Heart left ventricle (tissue), 16 donors: ENCODE data around the gene NLGN3. TPM values are rescaled to one million over a fixed set of nuclear protein-coding genes. Genes with fewer than 3 reads are reported as not detected.

Experiments
- ATAC-seq, 4 donors: fragments of 200-7000 bp; cut with Tn5 transposase; one replicate each; pipeline ENCODE4 v1.9.1; 2020 to 2022; ENCODE audit warnings: moderate library complexity in 4 of 4, mild to moderate bottlenecking in 3 of 4, moderate number of reproducible peaks in 1 of 4
- DNase-seq, 5 donors: peaks; one replicate each; pipeline ENCODE4 v3.0.0-alpha.2; 2020
- H3K27ac ChIP-seq, 12 donors: fragments of 200-600 bp; sonication (generic) in 4 of 12; one replicate each; pipeline versions ENCODE4 v1.5.0 to v1.8.0; 2016 to 2022; ENCODE audit warnings: mild to moderate bottlenecking in 2 of 12
- H3K27me3 ChIP-seq, 9 donors: fragments of 200-600 bp; sonication (generic) in 2 of 9; one replicate each; pipeline versions ENCODE4 v1.5.1 to v1.8.0; 2016 to 2022; ENCODE audit warnings: mild to moderate bottlenecking in 3 of 9
- H3K36me3 ChIP-seq, 9 donors: fragments of 200-600 bp; sonication (generic) in 2 of 9; one replicate each; pipeline versions ENCODE4 v1.5.0 to v1.8.0; 2018 to 2022; ENCODE audit warnings: mild to moderate bottlenecking in 2 of 9
- H3K4me1 ChIP-seq, 12 donors: fragments of 200-600 bp; sonication (generic) in 4 of 12; one replicate each; pipeline versions ENCODE4 v1.5.0 to v1.8.0; 2016 to 2022; ENCODE audit warnings: mild to moderate bottlenecking in 3 of 12
- H3K4me3 ChIP-seq, 12 donors: fragments of 200-600 bp; sonication (generic) in 4 of 12; one replicate each; pipeline versions ENCODE4 v1.5.0 to v1.8.0; 2017 to 2022; ENCODE audit warnings: mild to moderate bottlenecking in 9 of 12, moderate library complexity in 4 of 12
- H3K9me3 ChIP-seq, 12 donors: fragments of 200-600 bp; sonication (generic) in 4 of 12; one replicate each; pipeline versions ENCODE4 v1.5.0 to v1.8.0; 2016 to 2022; ENCODE audit warnings: mild to moderate bottlenecking in 1 of 12
- POLR2A ChIP-seq, 2 donors: fragments of 450-650 bp; IDR thresholded peaks; one replicate each; pipeline ENCODE4 v1.6.1; 2017; ENCODE audit warnings: antibody characterized with exemption in 2 of 2, mild to moderate bottlenecking in 2 of 2, moderate library complexity in 2 of 2
- WGBS, 4 donors: extraction: QIAGEN DNeasy Blood & Tissue Kit in 2 of 4; methylation state at CpG; one replicate each; pipeline versions ENCODE4 v1.1.5 to v1.1.7; 2013 to 2018; 5-methylcytosine and 5-hydroxymethylcytosine counted together
- intact Hi-C, 10 donors: fragments of 100-400 bp; cut with DNase I; formaldehyde crosslinking; loops; one replicate each; pipeline versions ENCODE4 v1.11.1 to v1.14.2; 2022
- polyA plus RNA-seq, 2 donors: library from polyadenylated mRNA; stranded (reverse); fragments of 200-250 nt; gene quantifications; one replicate each; pipeline ENCODE4 v1.2.3, GENCODE V29; 2013
- total RNA-seq, 9 donors: library from RNA; depleted of rRNA in 2 of 9; stranded (reverse); fragments of >200 nt in 2 of 9; fragmentation: NEBNext Ultra II Directional in 3 of 9; extraction: Animal tissue kit (Norgen Biotek cat#: 25700) in 3 of 9; gene quantifications; one replicate each; pipeline versions ENCODE4 v1.1.0 to v1.2.4, GENCODE V29; 2016 to 2023
- TF ChIP-seq, protein P1 (sequence below), 12 donors: fragments of 200-600 bp; sonication (generic) in 4 of 12; IDR thresholded peaks; one replicate each; pipeline versions ENCODE4 v1.5.0 to v1.8.0; 2018 to 2022; ENCODE audit warnings: antibody characterized with exemption in 12 of 12, mild to moderate bottlenecking in 5 of 12
- donor health status: ischemic (EF 13 %, LVEDD 7.1; RV severe dilation, severe dysfunction).
- donor health status: healthy with polysubstance abuse.
- donor health status: DM: no; HTN: yes; CAD: no.
- donor health status: DM: no; HTN: no; CAD: no.
- donor health status: ischemic (EF 25% LVEDD 6.9; RV normal size, moderate dysfunction).
- donor health status: ischemic (EF 25% LVEDD 5.7; RV mildly dilated, moderate dysfunction).
- donor health status: healthy.
- donor health status: DM: yes; HTN: yes; CAD: no.
- donor health status: ischemic (EF 35%, LVEDD 5.7; RV mildly dilated, moderate dysfunction).
- donor health status: nonischemic (EF 11% LVEDD 7.7; RV severe dilation, severe dysfunction).
- donor health status: DM: yes; HTN: yes; CAD: no.
- donor health status: PGD.
- donor health status: ischemic (EF 29% LVEDD 5.4; RV normal size, mild dysfunction).
- donor health status: nonischemic (EF 23%, LVEDD 6.1; RV moderate dilation, normal function).

The NLGN3 gene
- total and polyA plus RNA-seq, 11 donors: 0.14 to 1.3 (median 0.49) TPM

DNA sequence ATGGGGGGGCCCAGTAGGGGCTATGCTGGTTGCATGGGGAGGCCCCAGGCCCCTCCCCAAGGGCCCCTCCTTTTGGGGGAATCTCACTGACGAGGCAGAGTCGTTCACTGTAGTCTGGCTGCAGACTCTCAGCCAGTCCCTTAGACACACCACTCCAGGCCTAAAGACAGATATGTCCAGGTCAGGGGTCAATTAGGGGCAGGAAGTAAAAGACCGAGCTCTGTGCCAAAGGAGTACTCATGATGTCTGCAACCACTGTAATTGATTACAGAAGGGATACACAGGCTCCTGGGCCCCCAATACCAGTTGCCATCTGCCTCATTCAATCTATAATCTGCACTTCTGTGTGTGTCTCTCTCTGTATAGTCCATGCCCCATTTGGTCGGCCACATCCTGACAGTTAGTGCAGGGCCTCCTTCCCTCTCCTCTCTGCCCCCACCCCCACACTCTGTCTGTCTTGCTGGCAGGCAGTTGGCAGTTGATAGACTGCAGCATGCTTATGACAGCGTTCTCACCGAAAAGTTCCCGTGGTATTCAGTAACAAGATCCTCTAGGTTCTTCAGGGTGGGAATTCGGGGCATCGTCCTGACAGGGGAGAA, 36.8 kb upstream of the NLGN3 start:
- peak overlapping the region in 1 of 12 donors; percentile 58 for H3K4me3 ChIP-seq
- H3K36me3 ChIP-seq: no peaks in the 10 kb centered on the region
- no peaks in the 10 kb centered on the region for H3K9me3 ChIP-seq
- ATAC-seq (peak in 3 of 4 donors; percentile 36 to 62 (median 47)), DNase-seq (peak in 2 of 5 donors; percentile 8 to 34)
- H3K27me3 ChIP-seq: peaks cover 0 to 4% (median 0%) of the 10 kb centered on the region in 9 donors
- intact Hi-C loops: no loop called here
- H3K27ac ChIP-seq: peak overlapping the region in 1 of 12 donors; percentile 4
- TF ChIP-seq, protein P1, sequence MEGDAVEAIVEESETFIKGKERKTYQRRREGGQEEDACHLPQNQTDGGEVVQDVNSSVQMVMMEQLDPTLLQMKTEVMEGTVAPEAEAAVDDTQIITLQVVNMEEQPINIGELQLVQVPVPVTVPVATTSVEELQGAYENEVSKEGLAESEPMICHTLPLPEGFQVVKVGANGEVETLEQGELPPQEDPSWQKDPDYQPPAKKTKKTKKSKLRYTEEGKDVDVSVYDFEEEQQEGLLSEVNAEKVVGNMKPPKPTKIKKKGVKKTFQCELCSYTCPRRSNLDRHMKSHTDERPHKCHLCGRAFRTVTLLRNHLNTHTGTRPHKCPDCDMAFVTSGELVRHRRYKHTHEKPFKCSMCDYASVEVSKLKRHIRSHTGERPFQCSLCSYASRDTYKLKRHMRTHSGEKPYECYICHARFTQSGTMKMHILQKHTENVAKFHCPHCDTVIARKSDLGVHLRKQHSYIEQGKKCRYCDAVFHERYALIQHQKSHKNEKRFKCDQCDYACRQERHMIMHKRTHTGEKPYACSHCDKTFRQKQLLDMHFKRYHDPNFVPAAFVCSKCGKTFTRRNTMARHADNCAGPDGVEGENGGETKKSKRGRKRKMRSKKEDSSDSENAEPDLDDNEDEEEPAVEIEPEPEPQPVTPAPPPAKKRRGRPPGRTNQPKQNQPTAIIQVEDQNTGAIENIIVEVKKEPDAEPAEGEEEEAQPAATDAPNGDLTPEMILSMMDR (IDR thresholded peaks at IDR 0.05): no peak
- no peak for TF ChIP-seq POLR2A (IDR thresholded peaks at IDR 0.05)
- 34 to 50% (median 42%) methylated on average over 9 of the region's 9 CpGs for WGBS, 4 donors
- H3K4me1 ChIP-seq: peaks cover 0 to 24% (median 0%) of the 10 kb centered on the region in 12 donors

DNA sequence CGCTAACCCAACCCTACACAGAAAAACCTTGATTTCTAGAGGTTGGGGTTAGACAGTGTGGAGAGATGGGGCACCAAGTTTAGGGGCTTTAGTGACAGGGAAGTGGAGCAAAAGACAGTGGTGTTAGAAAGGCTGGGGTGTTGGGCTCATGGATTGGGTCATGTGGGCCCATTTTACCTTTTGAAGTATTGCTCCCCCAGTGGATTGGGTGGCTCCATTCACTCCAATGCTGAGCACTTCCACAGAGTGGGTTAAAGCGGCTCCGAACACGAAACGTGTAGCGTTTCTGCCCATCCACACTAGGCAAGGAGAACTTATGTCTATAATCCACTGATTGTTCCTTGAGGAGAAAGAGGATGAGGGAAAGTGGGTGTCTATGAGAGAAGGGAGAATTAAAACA, 35.6 kb upstream of the NLGN3 start:
- intact Hi-C loops: no loop called here
- 87 to 96% (median 92%) methylated on average over 6 of the region's 6 CpGs for WGBS, 4 donors
- no peak for DNase-seq
- H3K27ac ChIP-seq: no peak overlapping the region
- TF ChIP-seq POLR2A (IDR thresholded peaks at IDR 0.05): no peak
- TF ChIP-seq, protein P1 (IDR thresholded peaks at IDR 0.05): no peak
- peak overlapping the region in 1 of 12 donors; percentile 58 for H3K4me3 ChIP-seq
- H3K36me3 ChIP-seq: no peaks in the 10 kb centered on the region
- H3K9me3 ChIP-seq: no peaks in the 10 kb centered on the region
- H3K27me3 ChIP-seq: peaks cover 0 to 4% (median 0%) of the 10 kb centered on the region in 9 donors
- peaks cover 0 to 13% (median 0%) of the 10 kb centered on the region in 12 donors for H3K4me1 ChIP-seq
- ATAC-seq: no peak

GRCh38 chrX:71111141-71111843, 33.3 kb upstream of the NLGN3 start, which contains the start of gene IL2RG:
Gene IL2RG, minus strand, starts transcription at chrX:71111577. Its CDS starts 38 bp downstream, at chrX:71111539.
- Histone ChIP-seq H3K9me3 (no peaks in the 10 kb centered on the region), H3K4me1 (peaks cover 0 to 9% (median 0%) of the 10 kb centered on the region in 12 donors), H3K27me3 (peaks cover 0 to 4% (median 0%) of the 10 kb centered on the region in 9 donors), H3K27ac (peak within 1 kb of the TSS in 1 of 12 donors; percentile 79), H3K4me3 (peak within 1 kb of the TSS in 2 of 12 donors; percentile 26 to 58), H3K36me3 (no peaks in the 10 kb centered on the region)
- peak in 2 of 4 donors; percentile 57 to 69 for ATAC-seq
- DNase-seq: no peak
- no peak for TF ChIP-seq POLR2A (IDR thresholded peaks at IDR 0.05)
- TF ChIP-seq, protein P1 (IDR thresholded peaks at IDR 0.05): no peak
- WGBS, 4 donors: 56 to 67% (median 63%) methylated on average over 7 to 8 of the region's 8 CpGs
- intact Hi-C loops: no loop called here

DNA sequence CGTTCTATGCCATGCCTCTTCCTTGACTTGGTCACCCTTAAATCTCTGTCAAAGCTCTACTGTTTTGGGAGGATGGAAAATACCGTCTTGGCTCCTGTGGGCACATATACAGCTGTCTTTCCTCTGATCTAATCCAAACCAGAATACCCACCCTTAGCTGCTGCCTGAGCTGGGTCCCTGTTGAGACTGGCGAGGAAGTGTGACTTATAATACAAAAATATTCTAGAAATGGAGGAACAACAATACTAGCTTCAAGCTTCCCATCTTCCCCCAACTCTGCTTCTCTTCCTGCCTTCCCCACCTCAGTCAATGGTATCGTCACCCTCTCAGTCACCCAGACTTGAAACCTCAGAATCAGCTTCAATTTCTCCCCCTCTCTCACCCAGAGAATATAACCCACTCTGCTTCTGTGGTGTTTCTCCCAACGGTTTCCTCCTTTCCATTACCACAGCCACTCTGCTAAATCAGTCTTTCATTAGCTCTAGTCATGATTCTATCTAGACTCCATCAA, 32.7 kb upstream of the NLGN3 start:
- Histone ChIP-seq H3K36me3 (no peaks in the 10 kb centered on the region), H3K4me1 (peaks cover 0 to 9% (median 0%) of the 10 kb centered on the region in 12 donors), H3K27me3 (peaks cover 0 to 4% (median 0%) of the 10 kb centered on the region in 9 donors), H3K9me3 (no peaks in the 10 kb centered on the region), H3K4me3 (peak overlapping the region in 1 of 12 donors; percentile 58), H3K27ac (peak overlapping the region in 1 of 12 donors; percentile 79)
- no peak for ATAC-seq
- no peak for TF ChIP-seq POLR2A (IDR thresholded peaks at IDR 0.05)
- TF ChIP-seq, protein P1 (IDR thresholded peaks at IDR 0.05): no peak
- intact Hi-C loops: no loop called here
- 50 to 67% (median 65%) methylated on average over 5 of the region's 5 CpGs for WGBS, 4 donors
- no peak for DNase-seq
